ENCODE results near the gene TRUB2.

The TRUB2 gene

DNA sequence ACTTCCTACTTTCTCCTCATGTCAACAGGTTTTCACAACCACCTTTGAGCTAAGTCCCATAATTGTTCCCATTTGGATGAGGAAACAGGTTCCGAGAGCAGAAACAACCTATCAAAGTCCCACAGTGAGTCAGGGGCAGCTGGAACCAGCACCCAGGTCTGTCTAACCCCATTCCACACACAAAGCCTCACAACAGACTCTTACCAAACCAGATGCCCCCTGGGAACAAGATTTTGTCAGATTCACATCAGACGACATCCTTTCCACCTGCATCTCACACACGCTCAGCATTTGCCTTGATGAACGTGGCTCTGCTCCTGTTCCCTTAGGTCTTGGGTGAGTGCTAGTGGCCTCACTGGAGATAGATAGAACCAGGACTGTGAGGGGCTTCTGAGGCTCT lies 29.2 kb downstream of the TRUB2 start:
- H3K4me3 ChIP-seq (ENCODE audit: low read depth, low read length) = no peak overlapping the region
- TF ChIP-seq, protein P1, sequence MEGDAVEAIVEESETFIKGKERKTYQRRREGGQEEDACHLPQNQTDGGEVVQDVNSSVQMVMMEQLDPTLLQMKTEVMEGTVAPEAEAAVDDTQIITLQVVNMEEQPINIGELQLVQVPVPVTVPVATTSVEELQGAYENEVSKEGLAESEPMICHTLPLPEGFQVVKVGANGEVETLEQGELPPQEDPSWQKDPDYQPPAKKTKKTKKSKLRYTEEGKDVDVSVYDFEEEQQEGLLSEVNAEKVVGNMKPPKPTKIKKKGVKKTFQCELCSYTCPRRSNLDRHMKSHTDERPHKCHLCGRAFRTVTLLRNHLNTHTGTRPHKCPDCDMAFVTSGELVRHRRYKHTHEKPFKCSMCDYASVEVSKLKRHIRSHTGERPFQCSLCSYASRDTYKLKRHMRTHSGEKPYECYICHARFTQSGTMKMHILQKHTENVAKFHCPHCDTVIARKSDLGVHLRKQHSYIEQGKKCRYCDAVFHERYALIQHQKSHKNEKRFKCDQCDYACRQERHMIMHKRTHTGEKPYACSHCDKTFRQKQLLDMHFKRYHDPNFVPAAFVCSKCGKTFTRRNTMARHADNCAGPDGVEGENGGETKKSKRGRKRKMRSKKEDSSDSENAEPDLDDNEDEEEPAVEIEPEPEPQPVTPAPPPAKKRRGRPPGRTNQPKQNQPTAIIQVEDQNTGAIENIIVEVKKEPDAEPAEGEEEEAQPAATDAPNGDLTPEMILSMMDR (IDR thresholded peaks at IDR 0.05; ENCODE audit: control insufficient read depth, extremely low read depth, insufficient read depth) = no peak
- DNase-seq (ENCODE audit: low read depth) = no peak

GRCh38 chr9:128292009-128292408 lies 30.2 kb downstream of the TRUB2 start:
- TF ChIP-seq, protein P1 (IDR thresholded peaks at IDR 0.05; ENCODE audit: control insufficient read depth, extremely low read depth, insufficient read depth) = no peak
- H3K4me3 ChIP-seq (ENCODE audit: low read depth, low read length) = no peak overlapping the region
- no peak for DNase-seq (ENCODE audit: low read depth)

GRCh38 chr9:128288273-128289004 lies 33.8 kb downstream of the TRUB2 start:
- H3K4me3 ChIP-seq (ENCODE audit: low read depth, low read length) = no peak overlapping the region
- TF ChIP-seq, protein P1 (IDR thresholded peaks at IDR 0.05; ENCODE audit: control insufficient read depth, extremely low read depth, insufficient read depth) = no peak
- no peak for DNase-seq (ENCODE audit: low read depth)

GRCh38 chr9:128286440-128286839 lies 35.8 kb downstream of the TRUB2 start:
- no peak for DNase-seq (ENCODE audit: low read depth)
- H3K4me3 ChIP-seq (ENCODE audit: low read depth, low read length) = no peak overlapping the region
- TF ChIP-seq, protein P1 (IDR thresholded peaks at IDR 0.05; ENCODE audit: control insufficient read depth, extremely low read depth, insufficient read depth) = no peak

DNA sequence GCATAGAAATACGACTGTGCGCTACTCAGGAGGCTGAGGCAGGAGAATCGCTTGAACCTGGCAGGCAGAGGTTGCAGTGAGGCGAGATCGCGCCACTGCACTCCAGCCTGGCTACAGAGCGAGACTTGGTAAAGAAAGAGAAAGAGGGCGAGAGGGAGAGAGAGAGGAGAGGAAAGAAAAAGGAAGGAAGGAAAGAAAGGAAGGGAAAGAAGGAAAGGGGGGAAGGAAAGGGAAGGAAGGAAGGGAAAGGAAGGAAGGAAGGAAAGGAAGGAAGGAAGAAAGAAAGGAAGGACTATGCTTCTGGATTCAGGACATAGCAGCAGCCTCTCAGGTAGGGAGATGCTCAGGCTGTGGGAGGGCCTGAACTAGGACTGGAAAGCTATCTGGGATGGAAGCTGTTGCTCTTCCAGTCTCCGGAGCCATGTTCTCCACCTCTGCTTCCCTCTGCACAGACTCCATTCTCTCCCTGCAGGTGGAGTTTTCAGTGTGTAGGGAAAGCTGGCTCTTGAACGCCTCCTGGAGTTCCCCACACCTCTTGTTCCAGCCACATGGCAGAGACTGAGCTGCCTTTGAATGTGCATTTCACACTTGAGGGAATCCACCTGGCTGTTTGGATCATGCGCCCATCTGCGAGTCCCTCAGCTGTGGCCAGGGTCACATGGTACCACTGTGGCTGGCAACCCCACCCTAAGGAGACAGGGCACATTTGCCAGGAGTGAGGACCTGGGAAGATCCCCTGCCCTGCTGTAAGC lies 37.0 kb downstream of the TRUB2 start:
- no peak overlapping the region for H3K4me3 ChIP-seq (ENCODE audit: low read depth, low read length)
- DNase-seq (ENCODE audit: low read depth) = no peak
- TF ChIP-seq, protein P1 (IDR thresholded peaks at IDR 0.05; ENCODE audit: control insufficient read depth, extremely low read depth, insufficient read depth) = no peak

DNA sequence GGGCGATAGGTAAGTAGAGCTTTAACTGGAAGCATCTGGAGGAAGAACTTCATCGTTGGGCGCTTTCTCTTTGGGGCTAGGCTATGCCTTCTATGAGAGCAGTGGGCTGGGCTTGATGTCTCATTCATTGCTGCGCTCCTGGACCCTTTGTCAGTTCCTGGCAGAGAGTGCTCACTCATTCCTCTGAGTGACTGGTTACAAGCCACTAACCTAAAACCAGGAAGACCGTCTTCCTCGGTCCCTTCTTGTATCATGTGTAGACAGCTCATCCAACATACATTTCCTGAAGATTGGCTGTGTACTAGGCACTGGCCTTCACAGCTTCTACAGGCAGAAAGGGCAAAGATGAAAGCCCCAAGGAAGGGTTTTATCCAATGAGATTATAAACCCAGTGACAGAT lies 39.7 kb downstream of the TRUB2 start:
- TF ChIP-seq, protein P1 (IDR thresholded peaks at IDR 0.05; ENCODE audit: control insufficient read depth, extremely low read depth, insufficient read depth) = no peak
- H3K4me3 ChIP-seq (ENCODE audit: low read depth, low read length) = no peak overlapping the region
- no peak for DNase-seq (ENCODE audit: low read depth)

Data from LNCaP clone FGC (cell line).